ENCODE results near the gene RGSL1.

Gene RGSL1

DNA sequence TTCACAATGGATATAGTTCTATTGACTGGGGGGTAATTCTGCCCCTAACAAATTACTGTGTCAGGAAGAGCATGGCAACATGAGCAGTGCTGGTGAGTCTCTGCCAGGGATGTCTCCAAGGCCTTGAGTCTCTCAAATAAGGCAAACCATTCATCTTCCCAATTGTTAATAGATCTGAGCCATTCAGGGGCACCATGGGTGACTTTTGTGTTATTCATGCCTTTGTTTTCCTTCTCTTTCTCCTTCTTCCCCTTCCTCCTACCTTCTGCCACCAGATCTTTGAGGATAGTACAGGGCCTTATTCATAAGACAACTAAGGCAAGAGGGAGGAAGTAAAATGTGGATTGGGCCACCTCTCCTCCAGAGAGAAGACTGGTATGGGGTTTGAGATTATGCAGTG lies at the start of gene RGSL1:
Gene RGSL1 (plus strand): TSS at position 60 of the 400 bp plus-strand sequence. CDS start 20 bp downstream, at position 80.
- Mint-ChIP-seq H3K36me3 (ENCODE audit: low read depth) (no peaks in the 10 kb centered on the region), H3K27me3 (peaks cover 4% of the 10 kb centered on the region), H3K9me3 (no peaks in the 10 kb centered on the region), H3K27ac (no peak within 1 kb of the TSS), H3K4me3 (no peak within 1 kb of the TSS), H3K4me1 (ENCODE audit: low read depth) (no peaks in the 10 kb centered on the region)
- no peak for DNase-seq

GRCh38 chr1:182400567-182400966 lies 49.4 kb upstream of the RGSL1 start, which contains the start of gene TEDDM1:
Gene TEDDM1 (minus strand): TSS chr1:182400667. CDS start chr1:182400485, 182 bp downstream.
- no peak within 1 kb of the TSS for H3K4me3 Mint-ChIP-seq
- H3K36me3 Mint-ChIP-seq (ENCODE audit: low read depth) = no peaks in the 10 kb centered on the region
- H3K27me3 Mint-ChIP-seq = peaks cover 21% of the 10 kb centered on the region
- no peaks in the 10 kb centered on the region for H3K9me3 Mint-ChIP-seq
- no peak for DNase-seq
- no peak within 1 kb of the TSS for H3K27ac Mint-ChIP-seq
- H3K4me1 Mint-ChIP-seq (ENCODE audit: low read depth) = peaks cover 4% of the 10 kb centered on the region

GRCh38 chr1:182404781-182405180 lies 45.2 kb upstream of the RGSL1 start:
- Mint-ChIP-seq H3K4me3 (no peak overlapping the region), H3K4me1 (ENCODE audit: low read depth) (no peaks in the 10 kb centered on the region), H3K9me3 (no peaks in the 10 kb centered on the region), H3K36me3 (ENCODE audit: low read depth) (no peaks in the 10 kb centered on the region), H3K27ac (no peak overlapping the region), H3K27me3 (peaks cover 37% of the 10 kb centered on the region)
- no peak for DNase-seq

DNA sequence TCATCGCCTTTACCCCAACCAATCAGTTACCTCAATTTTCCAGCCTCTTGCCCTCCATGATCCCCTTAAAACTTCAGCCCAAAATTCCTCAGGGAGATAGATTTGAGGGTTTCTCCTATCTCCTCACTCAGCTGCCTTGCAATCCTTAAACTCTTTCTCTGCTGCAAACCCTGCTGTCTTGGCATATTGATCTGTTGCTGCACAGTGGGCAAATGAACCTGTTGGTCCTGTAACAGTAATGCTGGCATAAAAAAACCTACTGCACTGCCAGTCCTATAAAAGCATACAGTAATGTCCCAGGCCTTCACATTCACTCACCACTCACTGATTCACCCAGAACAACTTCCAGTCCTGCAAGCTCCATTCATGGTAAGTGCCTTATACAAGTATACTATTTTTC lies 44.4 kb upstream of the RGSL1 start:
- Mint-ChIP-seq H3K4me3 (no peak overlapping the region), H3K9me3 (no peaks in the 10 kb centered on the region), H3K36me3 (ENCODE audit: low read depth) (no peaks in the 10 kb centered on the region), H3K27me3 (peaks cover 40% of the 10 kb centered on the region), H3K27ac (no peak overlapping the region), H3K4me1 (ENCODE audit: low read depth) (no peaks in the 10 kb centered on the region)
- no peak for DNase-seq

DNA sequence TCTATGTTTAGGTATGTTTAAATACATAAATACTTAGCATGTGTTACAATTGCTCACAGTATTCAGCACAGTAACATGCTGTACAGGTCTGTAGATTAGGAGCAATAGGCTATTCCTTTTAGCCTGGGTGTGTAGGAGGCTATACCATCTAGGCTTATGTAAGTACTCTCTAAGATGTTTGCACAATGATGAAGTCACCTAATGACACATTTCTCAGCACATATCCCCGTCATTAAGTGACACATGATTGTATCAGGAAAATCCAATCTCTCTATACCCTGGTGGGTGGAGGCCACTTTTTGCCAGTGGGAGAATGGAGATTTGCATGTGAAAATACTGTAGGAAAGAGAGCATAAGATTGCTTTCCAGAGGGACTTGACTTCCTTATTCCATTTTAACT lies 43.9 kb upstream of the RGSL1 start:
- Mint-ChIP-seq H3K4me3 (no peak overlapping the region), H3K27ac (no peak overlapping the region), H3K4me1 (ENCODE audit: low read depth) (no peaks in the 10 kb centered on the region), H3K9me3 (no peaks in the 10 kb centered on the region), H3K27me3 (peaks cover 40% of the 10 kb centered on the region), H3K36me3 (ENCODE audit: low read depth) (no peaks in the 10 kb centered on the region)
- DNase-seq = no peak

GRCh38 chr1:182407724-182408123 lies 42.2 kb upstream of the RGSL1 start:
- H3K27me3 Mint-ChIP-seq = peaks cover 40% of the 10 kb centered on the region
- no peaks in the 10 kb centered on the region for H3K36me3 Mint-ChIP-seq (ENCODE audit: low read depth)
- no peak overlapping the region for H3K27ac Mint-ChIP-seq
- no peaks in the 10 kb centered on the region for H3K4me1 Mint-ChIP-seq (ENCODE audit: low read depth)
- no peak for DNase-seq
- no peak overlapping the region for H3K4me3 Mint-ChIP-seq
- H3K9me3 Mint-ChIP-seq = no peaks in the 10 kb centered on the region

- DNase-seq = no peak
- no peak overlapping the region for H3K27ac Mint-ChIP-seq
- H3K9me3 Mint-ChIP-seq = no peaks in the 10 kb centered on the region
- no peak overlapping the region for H3K4me3 Mint-ChIP-seq
- H3K36me3 Mint-ChIP-seq (ENCODE audit: low read depth) = no peaks in the 10 kb centered on the region
- peaks cover 41% of the 10 kb centered on the region for H3K27me3 Mint-ChIP-seq
- H3K4me1 Mint-ChIP-seq (ENCODE audit: low read depth) = no peaks in the 10 kb centered on the region
Measured at GRCh38 chr1:182408435-182409075, 41.4 kb upstream of the RGSL1 start.

- DNase-seq = no peak
- Mint-ChIP-seq H3K27me3 (peaks cover 51% of the 10 kb centered on the region), H3K4me1 (ENCODE audit: low read depth) (no peaks in the 10 kb centered on the region), H3K36me3 (ENCODE audit: low read depth) (no peaks in the 10 kb centered on the region), H3K9me3 (no peaks in the 10 kb centered on the region), H3K4me3 (no peak overlapping the region), H3K27ac (no peak overlapping the region)
Measured at GRCh38 chr1:182410138-182410537, 39.8 kb upstream of the RGSL1 start.

- H3K4me1 Mint-ChIP-seq (ENCODE audit: low read depth) = no peaks in the 10 kb centered on the region
- no peaks in the 10 kb centered on the region for H3K36me3 Mint-ChIP-seq (ENCODE audit: low read depth)
- H3K27ac Mint-ChIP-seq = no peak overlapping the region
- H3K4me3 Mint-ChIP-seq = no peak overlapping the region
- H3K27me3 Mint-ChIP-seq = peaks cover 50% of the 10 kb centered on the region
- DNase-seq = no peak
- no peaks in the 10 kb centered on the region for H3K9me3 Mint-ChIP-seq
Measured at GRCh38 chr1:182410620-182411273, 39.2 kb upstream of the RGSL1 start.

DNA sequence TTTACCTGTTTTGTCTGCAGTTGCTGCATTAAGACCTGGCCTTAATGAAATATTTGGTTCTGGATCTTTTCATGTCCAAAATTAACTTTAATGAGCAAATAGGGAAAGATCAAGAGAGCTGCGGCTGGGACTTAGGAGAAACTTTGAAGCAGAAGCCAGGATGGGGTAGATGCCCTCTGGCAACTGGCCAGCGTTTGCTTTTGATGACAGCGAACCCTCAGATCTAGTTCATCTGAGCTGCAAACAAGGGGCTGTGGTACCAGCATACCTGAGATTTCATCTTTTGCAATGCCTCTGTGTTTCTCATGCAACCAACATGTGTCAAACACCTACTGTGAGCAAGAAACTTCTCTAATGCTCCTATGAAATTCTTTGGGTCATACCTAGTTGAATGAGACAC lies 36.5 kb upstream of the RGSL1 start:
- Mint-ChIP-seq H3K9me3 (no peaks in the 10 kb centered on the region), H3K27ac (no peak overlapping the region), H3K27me3 (peaks cover 39% of the 10 kb centered on the region), H3K36me3 (ENCODE audit: low read depth) (no peaks in the 10 kb centered on the region), H3K4me1 (ENCODE audit: low read depth) (no peaks in the 10 kb centered on the region), H3K4me3 (no peak overlapping the region)
- no peak for DNase-seq

DNA sequence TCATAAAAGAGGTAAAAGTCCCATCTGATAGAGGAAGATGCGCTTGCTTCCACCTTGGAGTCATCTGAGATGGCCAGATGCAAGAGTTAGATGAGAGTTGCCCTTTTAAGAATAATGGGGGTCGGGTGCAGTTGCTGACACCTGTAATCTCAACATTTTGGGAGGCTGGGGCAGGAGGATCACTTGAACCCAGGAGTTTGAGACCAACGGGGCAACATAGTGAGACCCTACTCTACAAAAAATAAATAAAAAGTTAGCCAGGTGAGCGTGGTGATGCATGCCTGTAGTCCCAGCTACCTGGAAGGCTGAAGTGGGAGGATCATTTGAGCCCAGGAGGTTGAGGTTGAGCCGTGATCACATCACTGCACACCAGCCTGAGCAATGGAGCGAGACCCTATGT lies 36.0 kb upstream of the RGSL1 start:
- no peak overlapping the region for H3K4me3 Mint-ChIP-seq
- H3K4me1 Mint-ChIP-seq (ENCODE audit: low read depth) = no peaks in the 10 kb centered on the region
- H3K27ac Mint-ChIP-seq = no peak overlapping the region
- DNase-seq = no peak
- no peaks in the 10 kb centered on the region for H3K36me3 Mint-ChIP-seq (ENCODE audit: low read depth)
- peaks cover 38% of the 10 kb centered on the region for H3K27me3 Mint-ChIP-seq
- no peaks in the 10 kb centered on the region for H3K9me3 Mint-ChIP-seq

DNA sequence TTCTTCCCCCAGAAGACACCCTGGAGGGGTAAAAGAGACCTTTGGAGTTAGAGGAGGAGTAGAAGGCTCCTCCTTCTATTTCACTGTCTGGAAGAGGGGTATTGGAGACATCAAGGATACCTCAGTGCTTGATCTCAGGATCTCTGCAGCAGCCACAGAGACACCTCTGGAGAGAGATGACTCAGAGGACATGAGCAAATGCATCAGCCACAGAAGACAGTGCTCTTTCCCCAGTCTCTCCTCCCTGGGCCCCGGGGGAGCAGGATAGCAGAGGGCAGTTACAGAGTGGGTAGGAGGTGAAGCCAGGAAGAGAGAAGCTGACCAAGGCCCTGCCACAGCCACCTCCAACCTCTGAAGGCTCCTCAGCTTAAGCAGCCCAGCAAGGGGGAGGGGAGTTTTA lies 34.2 kb upstream of the RGSL1 start:
- DNase-seq = no peak
- Mint-ChIP-seq H3K9me3 (no peaks in the 10 kb centered on the region), H3K4me3 (no peak overlapping the region), H3K27me3 (peaks cover 36% of the 10 kb centered on the region), H3K27ac (no peak overlapping the region), H3K36me3 (ENCODE audit: low read depth) (no peaks in the 10 kb centered on the region), H3K4me1 (ENCODE audit: low read depth) (no peaks in the 10 kb centered on the region)

DNA sequence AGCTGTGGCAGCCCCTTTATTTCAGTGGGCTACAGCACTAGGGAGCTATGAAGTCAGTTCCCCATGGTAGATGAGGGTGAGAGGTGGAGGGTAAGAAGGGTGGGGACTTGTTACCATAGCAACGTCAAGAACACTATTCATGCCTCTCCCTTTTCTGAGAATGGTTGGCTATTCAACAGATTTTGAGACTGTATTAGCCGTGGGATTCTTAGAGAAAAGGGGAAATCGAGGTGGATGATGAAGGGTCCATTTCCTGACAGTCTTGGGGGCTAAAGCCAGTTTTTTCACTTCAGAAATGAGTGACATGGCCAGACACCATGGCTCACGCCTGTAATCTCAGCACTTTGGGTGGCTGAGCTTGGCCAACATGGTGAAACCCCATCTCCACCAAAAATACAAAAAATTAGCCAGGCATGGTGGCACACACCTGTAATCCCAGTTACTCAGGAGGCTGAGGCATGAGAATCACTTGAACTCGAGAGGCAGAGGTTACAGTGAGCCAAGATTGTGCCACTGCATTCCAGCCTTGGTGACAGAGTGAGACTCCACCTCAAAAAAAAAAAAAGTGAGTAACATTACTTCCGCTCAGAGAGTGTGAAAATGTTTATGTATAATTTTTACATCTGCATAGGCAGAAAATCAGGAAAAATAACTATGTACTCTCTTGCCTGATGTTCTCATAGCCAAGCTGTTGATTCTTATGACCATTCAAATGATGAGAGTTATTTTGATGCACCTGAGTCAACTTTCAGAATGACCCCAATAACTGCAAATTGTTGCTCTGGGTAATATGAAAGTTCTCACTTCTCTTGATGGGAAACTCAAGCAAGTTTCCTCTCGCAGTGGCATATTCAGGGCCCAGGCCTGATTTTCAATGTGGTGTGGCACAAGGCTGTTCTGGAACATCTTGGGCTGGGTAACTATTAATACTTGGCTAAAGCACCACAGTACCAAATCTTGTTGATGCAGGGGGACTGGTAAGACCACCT lies 23.2 kb upstream of the RGSL1 start:
- no peak overlapping the region for H3K4me3 Mint-ChIP-seq
- no peak for DNase-seq
- H3K4me1 Mint-ChIP-seq (ENCODE audit: low read depth) = peaks cover 23% of the 10 kb centered on the region
- H3K27me3 Mint-ChIP-seq = peaks cover 2% of the 10 kb centered on the region
- H3K9me3 Mint-ChIP-seq = no peaks in the 10 kb centered on the region
- H3K27ac Mint-ChIP-seq = no peak overlapping the region
- H3K36me3 Mint-ChIP-seq (ENCODE audit: low read depth) = no peaks in the 10 kb centered on the region

DNA sequence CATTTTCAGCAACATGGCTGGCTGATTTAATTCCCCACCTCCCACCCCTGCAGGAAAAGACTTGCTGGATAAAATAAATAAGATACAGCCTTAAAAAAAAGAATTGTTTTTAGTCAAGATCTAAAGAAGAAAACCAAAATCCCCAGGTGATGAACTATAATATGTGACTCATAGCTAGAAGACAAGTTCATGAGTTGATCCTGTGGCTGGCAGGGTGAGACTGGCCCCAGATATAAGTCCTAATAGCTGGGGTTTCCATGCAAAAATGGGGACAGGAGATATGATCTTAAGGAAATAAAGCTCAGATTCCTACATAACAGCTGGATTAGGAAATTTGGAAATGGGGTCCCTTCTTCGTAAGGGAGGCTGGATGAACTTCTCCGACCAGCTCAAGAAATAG lies 21.9 kb upstream of the RGSL1 start:
- peaks cover 23% of the 10 kb centered on the region for H3K4me1 Mint-ChIP-seq (ENCODE audit: low read depth)
- H3K27me3 Mint-ChIP-seq = peaks cover 2% of the 10 kb centered on the region
- H3K27ac Mint-ChIP-seq = no peak overlapping the region
- no peak overlapping the region for H3K4me3 Mint-ChIP-seq
- no peaks in the 10 kb centered on the region for H3K36me3 Mint-ChIP-seq (ENCODE audit: low read depth)
- DNase-seq = no peak
- no peaks in the 10 kb centered on the region for H3K9me3 Mint-ChIP-seq

All from activated T-cell treated with anti-CD3 and anti-CD28 coated beads, Interleukin-2, amount 50 U/mL, for 24 hours (primary cell).